NOMO-1 treated with dmso at 0.1 percent for 144 hours (cell line): ENCODE measurements around the gene HPGDS.

Source experiments
- DNase-seq: peaks from one replicate; lab custom pipeline; 2025; ENCODE audit not compliant: unreplicated experiment; lab: John Stamatoyannopoulos, UW

HPGDS gene

DNA sequence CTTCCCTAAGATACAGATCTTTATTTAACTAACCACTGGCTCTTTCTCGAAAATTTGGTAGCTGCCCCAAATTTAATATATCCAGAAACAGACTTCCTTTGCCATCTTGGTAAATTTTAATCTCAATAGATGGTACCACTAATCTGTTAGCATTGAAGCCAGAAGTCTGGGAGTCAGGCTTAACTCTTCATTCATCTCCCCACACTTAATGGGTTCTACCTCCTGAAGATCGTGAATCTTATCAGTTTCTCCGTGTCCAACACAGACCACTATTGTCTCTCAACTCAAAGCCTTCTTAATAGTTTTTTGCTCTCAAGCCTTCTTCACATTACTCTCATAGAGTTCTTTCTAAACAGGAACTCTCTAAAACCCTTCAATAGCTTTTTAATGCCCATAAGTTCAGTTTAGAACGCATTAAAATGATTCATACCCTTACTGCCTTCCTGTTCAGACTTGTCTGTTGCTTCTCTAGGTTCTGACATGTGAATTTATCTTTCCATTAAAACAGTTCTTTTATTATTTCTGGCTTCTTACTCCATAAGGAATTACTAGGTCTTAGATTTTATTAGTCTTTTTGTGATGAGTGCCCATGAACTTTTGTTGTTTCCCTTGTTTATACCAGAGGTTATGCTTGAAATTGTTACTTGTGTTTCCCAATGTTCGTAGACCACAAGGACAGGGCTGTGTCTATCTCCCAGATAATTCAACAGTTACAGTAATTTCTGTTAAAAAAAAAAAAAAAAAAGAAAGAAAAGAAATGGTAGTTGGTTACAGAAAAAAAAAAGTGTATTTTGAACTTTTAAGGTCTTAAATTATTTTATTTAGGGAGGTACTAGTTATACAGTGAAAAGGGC, 80.2 kb downstream of the HPGDS start:
- no peak for DNase-seq

DNA sequence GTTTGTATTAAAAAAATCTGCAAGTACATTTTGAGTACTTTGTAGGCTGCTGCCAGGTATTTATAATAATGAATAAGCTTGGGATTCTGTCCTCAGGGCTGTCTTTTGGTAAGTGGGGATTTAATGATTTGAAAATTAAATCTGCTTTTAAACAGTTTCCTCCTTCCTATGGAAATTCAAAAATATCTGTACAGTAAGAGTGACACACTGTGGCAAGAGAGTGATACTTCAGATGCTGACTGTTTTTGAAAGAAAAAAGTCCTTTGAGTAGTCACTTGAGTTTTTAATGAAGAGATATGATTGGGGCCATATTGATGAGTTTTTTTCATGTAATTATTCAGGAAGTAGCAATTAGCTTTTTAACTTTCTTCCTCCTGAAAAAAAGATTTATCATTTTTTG, 85.8 kb downstream of the HPGDS start:
- DNase-seq, result no peak

DNA sequence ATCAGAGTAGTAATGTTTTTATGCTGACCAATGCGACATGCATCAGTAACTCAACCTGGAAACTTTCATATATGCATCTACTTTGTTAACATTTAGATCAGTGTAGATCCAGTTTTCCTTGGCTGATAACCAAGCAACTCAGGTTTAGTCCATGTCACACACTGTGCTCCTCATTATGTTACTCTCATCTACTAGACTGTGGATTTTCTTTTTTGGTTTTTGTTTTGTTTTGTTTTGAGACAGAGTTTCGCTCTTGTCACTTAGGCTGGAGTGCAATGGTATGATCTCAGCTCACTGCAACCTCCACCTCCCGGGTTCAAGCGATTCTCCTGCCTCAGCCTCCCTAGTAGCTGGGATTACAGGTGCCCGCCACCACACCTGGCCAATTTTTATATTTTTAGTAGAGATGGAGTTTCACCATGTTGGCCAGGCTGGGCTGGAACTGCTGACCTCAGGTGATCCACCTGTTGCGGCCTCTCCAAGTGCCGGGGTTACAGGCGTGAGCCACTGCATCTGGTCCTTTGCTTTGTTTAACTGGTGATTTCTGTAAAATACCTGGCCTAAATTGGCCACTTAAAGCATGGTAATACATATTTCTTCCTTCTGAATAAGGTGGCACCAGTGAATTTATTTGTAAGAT, 86.4 kb downstream of the HPGDS start:
- no peak for DNase-seq

DNA sequence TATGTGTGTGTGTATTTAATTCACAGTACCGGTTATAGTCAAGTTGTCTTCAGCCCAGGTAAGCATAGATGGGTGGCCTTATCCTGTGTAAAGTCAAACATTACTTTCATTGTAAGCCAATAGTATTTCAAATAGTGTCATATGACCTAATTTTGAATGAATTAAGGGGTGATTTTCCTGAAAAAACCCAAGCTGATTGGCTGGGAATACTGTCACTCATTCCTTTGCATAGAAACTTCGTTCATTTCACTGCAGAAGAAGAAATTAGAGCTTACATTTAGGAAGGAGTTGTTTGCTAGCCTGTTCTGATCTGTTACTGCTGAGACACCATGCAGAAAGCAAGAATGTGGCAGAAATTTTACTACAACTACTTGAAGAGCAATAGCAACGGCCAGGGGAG, 89.6 kb downstream of the HPGDS start:
- DNase-seq, result no peak

DNA sequence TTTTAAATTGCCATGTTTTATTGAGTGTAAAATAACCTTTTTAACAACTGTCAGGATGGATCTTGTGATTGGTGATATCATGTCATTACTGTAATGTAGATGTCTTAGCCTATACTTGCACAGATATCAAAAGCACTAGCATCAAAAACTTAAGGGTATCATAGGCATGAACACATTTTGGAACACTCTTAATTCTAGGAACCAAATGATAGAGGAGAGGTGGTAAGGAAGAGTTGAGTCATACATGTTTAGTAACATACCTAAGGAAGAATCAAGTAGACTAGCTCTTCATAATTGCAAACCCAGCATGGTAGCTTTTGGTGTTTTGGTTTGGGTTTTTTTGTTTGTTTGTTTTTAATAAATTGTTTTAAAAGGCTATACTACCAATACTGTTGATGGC, 91.5 kb downstream of the HPGDS start:
- no peak for DNase-seq
